ENCODE measurements around the gene NFIB. TPM values are rescaled to one million over a fixed set of nuclear protein-coding genes. Genes with fewer than 3 reads are reported as not detected.

The NFIB gene
- total RNA-seq, 1 experiment from 2014 or later = 11.3 TPM

DNA sequence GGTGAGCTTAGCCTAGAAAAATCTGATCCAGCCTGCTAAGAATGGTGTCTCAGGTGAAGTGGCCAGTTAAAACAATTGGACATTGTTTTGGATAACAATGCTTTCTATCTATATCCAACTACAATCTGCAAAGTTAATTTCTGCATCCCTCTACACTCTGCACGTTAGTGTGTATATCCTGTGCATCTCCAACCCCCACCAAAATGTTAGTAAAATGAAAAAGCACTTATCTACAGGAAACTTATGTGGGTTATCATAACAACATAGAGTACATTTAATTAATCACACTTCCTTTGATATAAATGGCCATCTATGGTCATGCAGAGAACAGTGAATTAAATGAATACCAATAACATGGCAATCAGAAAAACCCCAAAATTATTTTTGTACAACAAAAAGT is 158.7 kb downstream of the NFIB start:
- DNase-seq (ENCODE audit: low spot score) = no peak

DNA sequence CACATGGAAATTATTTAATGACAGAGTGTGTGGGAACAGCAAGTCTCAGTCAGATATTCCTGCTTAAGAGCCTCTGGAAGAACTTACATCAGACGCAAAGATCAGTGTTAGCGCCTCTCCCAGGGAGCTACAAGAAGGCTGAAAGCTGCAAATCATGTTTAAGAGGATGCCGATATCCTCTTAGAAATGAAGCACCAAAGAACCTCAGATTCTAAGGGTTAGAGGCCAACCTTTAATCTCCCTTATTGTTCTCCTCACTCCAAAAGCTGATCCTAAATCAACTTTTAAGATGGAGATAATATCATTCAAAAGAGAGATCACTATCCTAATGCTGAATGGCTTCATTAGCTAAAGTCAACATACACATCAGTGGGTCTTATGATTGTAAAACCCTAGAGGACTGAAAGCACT is 160.6 kb downstream of the NFIB start:
- DNase-seq (ENCODE audit: low spot score) = no peak

DNA sequence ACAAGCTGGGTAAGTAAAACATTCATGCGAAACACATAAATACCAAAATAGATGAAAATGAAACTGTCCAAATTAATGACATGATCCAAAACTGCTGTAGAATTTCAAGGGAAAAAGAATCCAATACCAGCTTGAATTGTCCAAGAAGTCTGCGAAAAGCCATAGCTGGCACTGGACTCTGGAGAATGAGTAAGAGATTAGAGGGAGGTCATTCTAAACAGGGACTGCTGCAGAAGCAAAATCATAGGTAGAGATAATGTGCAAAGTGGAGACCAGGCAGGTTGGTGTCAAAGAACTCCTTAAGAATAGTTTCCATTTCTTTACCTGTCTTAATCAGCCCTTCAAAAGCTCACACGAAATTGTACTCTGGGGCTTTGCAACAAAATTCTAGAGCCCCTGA is 162.5 kb downstream of the NFIB start:
- DNase-seq (ENCODE audit: low spot score) = no peak

DNA sequence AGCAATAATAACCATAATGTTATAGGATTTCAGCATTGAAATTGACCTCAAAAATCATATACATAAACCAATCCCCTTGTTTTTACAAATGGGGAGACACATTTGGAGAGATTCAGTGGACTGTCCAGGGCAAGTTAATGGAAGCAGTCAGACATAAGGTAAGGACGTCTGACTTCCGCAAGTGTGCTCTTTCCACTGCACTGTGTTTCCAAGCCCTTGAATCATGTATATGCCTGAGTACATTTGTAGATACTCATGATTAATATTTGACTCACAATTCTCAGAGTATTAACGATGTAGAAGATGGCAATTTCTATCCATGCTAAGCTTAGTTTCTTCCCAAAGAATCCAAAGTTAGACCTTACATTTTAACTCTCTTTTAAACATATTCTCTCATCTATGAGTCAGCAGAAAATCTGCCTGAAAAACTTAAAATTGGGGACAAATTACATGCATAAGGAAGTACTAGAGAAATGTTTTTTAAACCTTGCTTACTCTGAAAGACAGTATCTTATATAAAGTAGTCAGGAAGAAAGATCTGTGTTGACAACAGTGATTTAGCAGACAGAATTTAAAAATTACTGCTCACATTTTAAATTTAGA is 165.3 kb downstream of the NFIB start:
- no peak for DNase-seq (ENCODE audit: low spot score)

DNA sequence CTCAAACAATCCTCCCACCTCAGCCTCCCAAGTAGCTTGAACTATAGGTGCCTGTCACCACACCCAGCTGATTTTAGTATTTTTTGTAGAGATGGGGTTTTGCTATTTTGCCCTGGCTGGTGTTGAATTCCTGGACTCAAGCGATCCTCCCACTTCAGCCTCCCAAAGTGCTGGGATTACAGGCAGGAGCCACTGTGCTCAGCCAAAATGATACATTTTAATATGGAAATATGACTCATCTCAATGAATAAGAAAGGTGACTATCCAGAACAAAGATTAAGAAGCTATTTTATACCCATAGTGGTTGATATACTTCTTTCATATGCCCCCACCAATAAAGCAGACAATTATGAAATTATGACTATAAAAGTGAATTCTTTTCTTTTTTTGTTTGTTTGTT is 166.2 kb downstream of the NFIB start:
- no peak for DNase-seq (ENCODE audit: low spot score)

DNA sequence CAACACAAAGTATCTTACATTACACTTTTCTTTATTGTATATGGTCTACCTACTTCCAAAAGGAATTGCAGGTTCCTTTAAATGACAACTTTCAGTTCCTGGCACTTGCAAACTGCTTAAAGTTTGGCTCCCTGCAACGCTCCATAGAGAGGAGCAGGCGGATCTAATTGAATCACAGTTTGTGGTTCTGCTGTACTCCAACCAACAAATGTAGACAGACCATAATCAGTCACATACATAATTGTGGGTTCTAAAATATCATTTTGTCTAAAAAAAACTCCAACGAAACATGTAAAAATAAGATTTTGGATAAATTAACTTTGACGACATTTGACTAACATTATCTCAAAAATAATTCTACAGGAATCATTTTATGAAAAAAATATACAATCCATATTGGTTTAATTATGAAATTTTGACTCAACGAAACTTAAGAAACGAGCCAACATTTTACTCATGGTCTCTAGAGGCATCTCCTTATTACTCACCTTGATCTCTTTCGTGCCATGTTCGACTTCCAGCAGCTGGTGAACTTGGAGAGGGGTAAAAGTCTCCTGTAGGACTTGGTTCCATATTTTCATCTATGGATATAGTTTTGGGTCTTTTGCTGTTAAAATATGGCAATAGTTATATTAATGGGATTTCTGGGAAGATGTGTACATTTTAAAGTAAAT is 167.6 kb downstream of the NFIB start:
- no peak for DNase-seq (ENCODE audit: low spot score)

DNA sequence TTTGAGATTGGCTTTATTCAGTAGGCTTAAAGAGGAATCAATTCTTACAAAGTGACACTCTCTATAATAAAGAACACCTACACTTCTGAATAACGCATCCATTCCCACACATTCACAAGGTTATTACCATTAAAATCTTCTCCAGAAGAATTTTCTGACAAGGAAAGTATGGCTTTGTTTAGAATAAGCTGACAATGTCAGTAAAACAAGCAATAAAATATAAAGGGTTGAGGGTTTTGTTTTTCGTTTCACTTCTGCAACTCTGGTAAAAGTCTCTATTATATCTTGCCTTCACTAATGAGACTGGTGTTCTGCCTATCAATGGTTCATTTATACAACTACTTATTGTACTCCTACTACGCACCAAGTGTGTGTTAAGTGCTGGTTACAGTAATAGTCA is 169.7 kb downstream of the NFIB start:
- no peak for DNase-seq (ENCODE audit: low spot score)

DNA sequence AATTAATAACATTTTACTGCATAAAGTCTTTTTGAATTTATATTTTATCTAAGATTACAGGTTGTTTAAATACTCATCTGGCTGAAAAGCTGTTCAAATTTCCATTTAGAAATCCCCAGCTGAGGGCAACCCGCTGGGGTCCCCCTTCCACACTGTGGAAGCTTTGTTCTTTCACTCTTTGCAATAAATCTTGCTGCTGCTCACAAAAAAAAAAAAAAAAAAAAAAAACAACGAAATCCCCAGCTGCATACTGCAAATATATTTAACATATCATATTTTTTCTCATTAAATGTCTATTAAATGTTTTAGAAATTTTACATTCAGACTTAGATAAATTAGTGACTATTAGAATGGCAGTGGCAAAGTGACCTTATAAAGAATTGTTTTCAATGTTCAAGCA is 172.2 kb downstream of the NFIB start:
- no peak for DNase-seq (ENCODE audit: low spot score)

DNA sequence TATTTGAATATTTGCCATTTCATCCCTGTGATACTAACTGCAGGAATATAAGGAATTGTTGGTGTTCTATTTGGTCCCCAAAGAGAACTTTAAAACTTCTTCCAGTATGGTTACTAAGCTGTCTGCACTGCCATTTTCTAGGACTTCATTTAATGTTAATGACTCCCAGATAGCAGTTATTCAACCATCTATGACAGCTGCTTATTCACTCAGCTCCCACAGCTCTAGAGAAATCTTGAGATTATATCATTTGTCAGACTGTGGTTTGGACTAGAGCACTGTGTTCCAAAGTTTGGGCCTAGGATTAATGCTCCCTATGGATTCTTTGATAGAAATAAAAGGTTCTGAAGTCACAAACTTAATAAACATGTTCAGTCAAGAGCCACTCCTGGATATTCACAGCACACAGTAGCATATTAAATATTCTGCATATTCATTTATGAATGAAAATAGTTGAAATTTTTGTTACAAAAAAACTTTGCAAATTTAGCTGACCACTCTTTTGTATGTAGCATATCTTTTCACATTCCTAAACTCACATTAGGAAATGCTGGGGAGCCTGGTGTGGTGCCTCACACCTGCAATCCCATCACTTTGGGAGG is 173.7 kb downstream of the NFIB start:
- no peak for DNase-seq (ENCODE audit: low spot score)

DNA sequence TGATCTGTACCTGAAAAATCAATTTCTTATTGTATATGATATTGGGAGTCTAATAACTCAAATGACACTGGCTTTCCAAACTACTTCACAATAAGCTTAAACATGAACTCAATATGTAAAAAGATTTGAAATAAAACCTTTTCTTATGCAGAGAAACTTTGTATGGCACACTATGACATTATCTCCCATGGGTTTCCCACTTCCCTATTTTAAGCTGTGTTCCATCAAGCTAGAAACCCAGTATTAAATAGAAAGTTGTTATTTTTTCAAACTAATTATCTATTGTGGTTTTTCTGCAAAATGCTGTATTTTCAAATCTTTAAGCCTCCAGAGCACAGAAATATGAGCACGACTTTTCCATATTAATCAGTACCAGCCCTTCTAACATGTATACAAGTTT is 174.7 kb downstream of the NFIB start:
- DNase-seq (ENCODE audit: low spot score) = no peak

DNA sequence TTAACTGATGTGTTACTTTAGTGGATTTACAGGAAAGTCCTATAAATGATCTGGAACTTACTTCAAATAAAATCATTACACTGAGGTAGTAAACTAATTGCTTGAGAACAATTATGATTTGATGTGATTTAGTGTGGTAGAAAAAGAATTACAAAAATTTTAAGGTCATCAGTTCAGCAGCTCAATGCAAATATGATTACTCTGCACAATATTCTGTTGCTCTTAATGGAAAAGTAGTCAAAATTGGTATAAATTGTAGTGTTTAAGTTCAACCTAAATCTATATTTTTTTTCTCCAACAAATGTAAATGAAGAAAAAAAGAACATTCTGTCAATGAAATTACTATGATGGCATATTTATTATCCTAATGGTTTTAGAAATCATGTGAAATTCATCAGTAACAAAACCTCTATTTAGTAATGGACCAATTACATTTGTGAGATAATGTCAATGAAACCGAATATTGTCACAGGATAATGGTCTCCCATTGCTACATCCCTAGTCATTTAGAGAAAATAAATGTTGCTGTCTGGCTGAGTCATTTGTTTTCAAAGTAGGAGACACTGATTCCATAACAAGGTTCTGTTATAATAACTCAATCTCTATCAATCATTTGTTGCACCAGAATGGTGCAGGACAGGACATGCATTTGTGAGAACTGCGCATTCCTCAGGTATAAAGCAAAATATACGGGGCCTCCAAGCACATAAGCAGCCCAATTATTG is 177.1 kb downstream of the NFIB start:
- no peak for DNase-seq (ENCODE audit: low spot score)

DNA sequence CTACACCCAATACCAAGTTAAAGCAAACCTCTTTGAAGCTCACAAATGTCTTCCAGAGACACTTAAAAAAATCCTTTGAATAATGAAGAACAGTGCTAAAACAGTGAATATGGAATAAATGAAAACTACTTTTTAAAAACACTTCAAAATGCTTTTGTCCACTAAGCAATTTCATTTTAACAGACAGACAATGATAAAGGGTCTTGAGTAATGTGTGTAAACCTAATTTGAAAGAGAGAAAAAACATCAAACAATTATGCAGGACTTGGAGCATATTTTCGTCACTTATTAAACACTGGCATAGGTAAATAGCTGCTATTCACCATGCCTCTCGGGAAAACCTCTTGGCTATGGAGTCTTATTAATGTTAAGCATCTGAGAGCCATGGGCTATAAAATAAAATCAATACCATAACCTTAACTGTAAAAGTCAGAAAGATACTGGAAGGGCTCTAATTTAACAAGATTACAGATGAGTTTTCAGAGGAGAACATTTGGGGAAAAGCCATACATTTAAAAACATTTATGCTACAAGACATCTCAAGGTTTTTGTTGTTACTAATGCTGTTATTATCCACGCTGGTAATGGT is 177.8 kb downstream of the NFIB start:
- DNase-seq (ENCODE audit: low spot score) = no peak

DNA sequence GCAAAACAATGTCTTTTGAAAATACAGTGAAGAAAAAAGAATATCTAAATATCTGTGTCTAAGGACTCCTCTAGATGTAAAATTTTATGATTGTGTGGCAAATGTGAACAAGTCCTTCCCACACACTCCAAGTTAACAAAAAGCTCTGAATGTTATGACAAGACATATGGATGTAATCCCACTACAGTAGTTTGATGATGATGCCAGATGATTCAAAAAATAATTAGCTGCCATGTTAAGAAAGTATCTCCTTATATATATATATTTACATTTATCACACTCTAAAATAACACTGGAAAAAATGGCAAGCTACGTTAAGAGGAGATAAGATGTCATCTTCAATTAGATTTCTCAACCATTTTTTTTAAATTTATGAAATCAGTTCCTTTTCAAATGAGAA is 178.5 kb downstream of the NFIB start:
- DNase-seq (ENCODE audit: low spot score) = no peak

DNA sequence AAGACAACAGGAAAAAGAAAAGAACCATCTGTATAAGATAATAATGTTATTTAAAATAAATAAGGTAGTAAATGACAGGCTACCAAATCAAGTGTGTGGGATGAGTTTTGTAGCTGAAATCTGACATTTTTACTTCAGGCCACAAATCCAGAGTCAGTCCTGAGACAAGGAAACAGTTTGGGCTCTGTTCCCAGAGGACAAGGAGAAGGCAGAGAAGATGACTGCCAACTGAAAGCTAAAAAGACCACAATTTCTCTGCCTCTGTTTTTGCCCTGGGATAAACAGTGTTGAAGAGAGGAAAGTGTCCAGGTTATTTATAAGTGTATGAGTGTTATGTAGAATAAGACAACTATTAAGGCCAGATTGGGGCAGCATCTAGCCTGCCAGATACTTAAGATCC is 180.5 kb downstream of the NFIB start:
- DNase-seq (ENCODE audit: low spot score) = no peak

DNA sequence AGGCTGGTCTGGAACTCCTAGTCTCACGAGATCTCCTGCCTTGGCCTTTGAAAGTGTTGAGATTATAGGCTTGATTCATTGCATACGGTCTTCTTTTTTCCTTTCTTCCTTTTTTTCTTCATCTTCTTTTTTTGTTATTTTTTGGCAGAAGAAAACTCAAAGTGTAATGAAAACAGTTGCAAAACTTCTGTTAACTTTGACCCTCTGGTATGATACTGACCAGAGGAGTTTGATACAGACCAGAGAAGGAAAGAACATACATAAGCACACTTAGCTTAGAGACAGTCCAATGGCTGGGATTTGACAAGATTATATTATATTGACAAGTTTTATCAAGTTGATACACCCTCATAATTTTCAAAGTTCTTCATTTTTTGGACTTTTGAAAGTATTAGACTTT is 181.2 kb downstream of the NFIB start:
- no peak for DNase-seq (ENCODE audit: low spot score)

DNA sequence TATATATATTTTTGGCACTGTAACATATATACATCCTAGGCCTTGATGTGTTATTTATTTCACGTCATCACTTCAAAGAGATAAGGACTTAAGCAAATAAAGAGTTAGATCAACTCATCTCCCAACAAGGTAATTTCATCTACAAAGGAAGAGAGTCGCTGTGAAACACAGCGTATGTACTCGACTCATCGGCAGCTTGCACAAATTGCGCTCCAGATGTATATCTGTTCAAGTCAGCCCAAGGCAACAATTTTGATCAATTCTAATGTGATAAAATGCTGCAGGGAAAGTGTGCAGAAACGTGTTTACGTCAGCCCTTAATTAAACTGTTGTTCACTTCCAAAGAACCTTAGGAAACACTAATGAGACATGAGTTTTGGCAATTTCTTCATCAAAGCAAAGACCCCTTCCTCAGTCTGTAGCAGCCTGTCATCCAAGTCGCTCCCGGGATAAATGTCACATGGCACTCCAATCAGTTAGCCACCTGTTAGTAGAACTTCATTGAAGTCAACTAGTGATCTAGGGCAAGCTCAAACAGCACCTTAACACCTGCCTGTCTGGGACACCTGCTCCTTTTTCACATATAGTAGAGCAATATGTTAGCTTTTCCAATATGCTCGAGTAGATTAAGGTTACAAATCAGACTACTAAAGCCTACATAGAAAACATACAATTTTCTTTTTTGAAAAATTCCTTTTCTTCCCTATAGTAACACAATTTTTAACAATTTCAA is 182.4 kb downstream of the NFIB start:
- no peak for DNase-seq (ENCODE audit: low spot score)

DNA sequence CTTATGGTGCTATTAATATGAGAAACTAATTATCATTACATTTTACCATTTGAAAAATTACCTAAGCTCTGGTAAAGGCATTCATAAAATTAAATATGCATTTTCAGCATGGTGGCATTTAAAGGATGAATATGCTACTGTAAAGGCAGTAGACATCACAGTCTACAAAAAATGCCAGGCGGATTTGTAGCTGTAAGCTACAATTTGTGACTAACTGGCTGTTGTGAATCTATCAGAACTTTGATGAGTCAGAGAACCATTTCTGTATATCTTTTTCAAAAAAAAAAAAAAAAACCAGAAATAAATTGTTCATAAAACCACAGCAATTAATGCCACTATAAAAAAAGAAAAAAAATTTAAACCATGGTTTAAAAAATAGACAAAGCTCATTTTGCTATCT is 186.3 kb downstream of the NFIB start:
- no peak for DNase-seq (ENCODE audit: low spot score)

DNA sequence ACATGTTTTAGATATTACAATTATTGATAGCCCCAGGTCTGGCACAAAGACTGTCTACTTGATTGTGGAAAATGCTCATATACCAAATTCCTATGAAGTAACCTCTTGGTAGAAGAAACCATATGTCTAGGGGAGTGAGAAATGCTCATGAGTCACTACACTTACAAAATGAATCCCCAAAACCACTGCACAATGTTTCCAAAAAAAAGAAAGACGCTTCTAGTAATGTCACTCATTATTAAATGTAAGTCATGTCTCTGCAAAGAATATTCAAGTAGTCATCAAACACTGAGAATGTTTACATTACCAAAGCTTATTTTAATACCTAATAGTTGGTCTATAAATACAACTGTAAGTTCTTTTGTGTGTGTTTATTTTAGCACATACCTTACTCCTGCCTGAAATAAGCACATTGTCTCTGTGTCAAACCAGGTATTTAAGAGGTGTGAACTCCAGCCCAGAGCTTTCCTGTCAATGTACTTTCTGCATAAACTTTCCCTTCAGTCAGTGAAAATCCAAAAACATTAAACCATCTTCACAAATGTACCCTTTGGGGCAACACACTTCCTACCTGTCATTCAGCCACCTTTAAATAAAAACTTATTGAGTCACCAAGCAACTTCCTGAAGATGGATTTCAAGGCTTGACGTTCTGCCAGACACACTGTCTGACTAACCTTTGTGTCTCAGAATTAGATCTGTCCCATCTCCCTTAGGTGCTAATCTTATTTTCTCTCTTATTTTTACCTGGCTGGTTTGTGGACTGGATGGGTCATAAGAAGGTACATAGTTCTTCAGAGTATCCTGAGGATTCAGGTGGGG is 194.0 kb downstream of the NFIB start:
- DNase-seq (ENCODE audit: low spot score) = no peak

DNA sequence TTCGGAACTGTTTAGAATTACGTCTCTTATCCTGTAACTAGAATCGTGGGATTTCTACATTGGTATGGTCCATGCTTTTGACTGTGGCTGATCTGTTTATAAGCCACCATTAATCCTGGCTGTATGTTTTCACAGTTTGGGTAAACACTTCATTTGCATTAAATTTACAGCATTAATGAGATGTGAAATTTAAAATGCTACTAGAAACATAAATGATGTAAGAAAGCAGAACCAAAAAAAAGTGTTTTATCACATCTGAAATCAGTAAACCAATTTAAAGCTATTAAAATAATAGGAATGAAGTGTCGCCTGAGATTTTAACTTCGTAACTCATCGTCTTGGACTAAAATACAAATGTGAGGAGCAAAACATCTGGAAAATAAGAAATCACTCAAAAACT is 201.7 kb downstream of the NFIB start:
- DNase-seq (ENCODE audit: low spot score) = no peak

DNA sequence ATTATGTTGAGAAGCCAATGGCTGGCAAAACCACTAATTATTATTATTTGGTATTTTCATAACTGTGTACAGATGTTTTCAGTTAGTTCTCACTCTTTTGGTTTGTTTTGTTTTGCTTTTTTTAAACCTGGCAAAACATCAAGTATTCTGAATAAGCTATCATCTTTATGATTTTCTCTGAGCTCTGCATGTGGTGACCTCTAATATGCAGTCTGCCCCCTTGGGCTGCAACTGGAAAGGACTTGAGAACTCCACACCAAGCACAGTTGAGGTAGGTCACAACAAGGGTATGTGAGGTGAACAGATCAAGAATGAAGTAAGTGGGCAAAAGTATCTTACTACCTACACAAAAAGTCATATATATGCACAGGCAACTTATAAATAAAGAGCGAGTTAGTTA is 202.2 kb downstream of the NFIB start:
- no peak for DNase-seq (ENCODE audit: low spot score)

DNA sequence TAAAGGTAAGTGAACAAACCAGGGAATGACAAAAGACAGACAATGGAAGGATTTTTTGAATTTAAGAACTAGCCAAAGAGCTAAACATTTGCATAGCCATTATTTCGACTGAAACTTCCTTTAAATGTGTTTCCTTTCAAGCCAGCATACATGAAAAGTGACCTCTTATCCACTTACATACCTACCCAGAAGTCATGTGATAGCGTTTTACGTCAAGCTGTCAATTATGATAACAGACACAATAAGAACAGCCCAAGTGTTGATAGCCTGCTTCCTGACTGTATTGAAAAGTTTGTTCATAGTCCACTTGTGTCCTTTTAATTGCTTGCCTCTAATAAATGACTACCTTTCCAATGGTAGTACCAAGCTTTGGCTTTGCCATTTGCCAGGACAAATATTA is 206.0 kb downstream of the NFIB start:
- DNase-seq (ENCODE audit: low spot score) = no peak

Measured in H4 (cell line).